ENCODE results near the gene GLG1.
A peak's percentile ranks its signal among the peaks of the same experiment; 100 is the strongest.

GLG1 gene

DNA sequence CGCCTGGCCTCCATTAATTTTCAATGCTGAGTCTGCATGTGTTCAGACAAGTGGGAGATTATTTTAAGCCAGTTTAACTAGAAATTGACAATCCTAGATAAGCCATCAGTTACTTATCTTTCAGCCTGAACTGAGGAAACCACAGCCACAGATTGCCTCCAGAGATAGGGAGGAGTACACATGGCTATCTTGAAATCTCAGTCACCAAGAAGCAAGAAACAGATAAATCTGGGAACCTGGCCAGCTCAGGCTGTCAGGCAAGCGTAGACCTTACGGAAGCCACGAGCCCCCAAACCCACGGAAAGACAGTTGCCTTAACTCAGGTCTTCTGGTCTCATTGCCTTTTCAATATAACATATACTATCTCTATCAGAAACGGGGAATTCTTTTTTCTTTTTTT lies 2.0 kb upstream of the GLG1 start:
- no peak for DNase-seq (ENCODE audit: low read depth in 1 of 2, low spot score in 1 of 2)

DNA sequence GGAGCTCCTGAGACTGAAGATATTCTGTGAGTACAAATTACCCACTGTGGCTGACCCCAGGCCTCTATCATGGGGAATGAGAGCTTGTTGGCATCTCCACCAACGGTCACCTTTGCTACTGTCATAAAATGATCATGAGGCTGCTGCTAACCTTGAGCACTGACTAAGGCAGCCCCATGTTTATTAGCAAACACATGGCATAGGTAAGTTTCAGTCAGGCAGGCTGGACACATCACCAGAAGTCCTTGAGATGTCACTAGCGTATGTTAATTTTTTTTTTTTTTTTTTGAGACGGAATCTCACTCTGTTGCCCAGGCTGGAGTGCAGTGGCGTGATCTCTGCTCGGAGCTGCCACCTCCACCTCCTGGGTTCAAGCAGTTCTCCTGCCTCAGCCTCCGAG lies 1.5 kb upstream of the GLG1 start:
- no peak for DNase-seq (ENCODE audit: low read depth in 1 of 2, low spot score in 1 of 2)

DNA sequence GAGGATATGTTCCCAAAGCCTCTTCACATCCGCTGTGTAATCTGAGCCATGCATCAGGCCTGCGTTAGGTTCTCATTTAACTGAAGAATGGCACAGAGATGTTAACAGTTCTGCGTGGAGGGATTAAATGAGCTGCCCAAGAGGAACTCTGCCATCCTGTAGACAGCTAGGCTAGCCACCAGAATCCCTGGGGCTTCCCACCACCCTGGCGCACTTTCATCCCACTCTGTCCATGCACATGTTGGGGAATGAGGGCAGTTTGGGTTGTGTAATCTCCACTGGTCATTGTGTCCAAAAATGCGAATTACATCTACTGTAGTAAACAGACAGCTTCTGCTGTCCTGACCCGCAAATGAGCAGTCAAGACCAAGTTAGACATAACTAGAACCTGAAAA lies 1.0 kb upstream of the GLG1 start:
- DNase-seq (ENCODE audit: low read depth in 1 of 2, low spot score in 1 of 2): no peak

DNA sequence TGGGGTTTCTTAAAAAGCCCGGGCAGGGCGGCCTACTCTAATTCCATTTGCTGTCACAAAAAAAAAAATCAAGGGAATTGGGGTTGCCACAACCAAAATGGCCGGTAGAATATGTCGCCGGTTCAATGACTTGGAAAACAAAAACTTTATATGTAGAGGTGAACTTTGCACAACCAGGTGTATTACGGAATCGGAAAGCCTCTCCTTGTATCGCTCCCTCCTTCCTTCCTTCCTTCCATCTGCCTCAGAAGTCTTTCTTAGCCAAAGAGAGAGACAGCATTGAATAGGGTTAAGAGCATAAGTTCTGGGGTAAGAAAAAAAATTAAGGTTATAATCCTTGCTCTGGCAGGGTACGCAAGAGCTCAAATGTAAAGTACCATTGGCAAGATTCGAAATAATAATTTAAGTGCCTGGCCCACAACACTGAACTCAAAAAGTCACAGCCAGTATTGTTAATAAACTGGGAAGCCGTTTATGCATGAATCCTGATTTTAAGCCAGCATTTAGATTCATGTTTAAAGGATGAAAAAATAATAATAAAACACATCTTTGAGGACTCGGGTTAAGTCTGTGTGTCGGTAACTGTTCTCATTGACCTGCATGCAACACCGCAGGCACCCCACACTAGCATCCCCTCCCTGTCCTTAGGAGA lies 522 bp upstream of the GLG1 start:
- DNase-seq (ENCODE audit: low read depth in 1 of 2, low spot score in 1 of 2): no peak

DNA sequence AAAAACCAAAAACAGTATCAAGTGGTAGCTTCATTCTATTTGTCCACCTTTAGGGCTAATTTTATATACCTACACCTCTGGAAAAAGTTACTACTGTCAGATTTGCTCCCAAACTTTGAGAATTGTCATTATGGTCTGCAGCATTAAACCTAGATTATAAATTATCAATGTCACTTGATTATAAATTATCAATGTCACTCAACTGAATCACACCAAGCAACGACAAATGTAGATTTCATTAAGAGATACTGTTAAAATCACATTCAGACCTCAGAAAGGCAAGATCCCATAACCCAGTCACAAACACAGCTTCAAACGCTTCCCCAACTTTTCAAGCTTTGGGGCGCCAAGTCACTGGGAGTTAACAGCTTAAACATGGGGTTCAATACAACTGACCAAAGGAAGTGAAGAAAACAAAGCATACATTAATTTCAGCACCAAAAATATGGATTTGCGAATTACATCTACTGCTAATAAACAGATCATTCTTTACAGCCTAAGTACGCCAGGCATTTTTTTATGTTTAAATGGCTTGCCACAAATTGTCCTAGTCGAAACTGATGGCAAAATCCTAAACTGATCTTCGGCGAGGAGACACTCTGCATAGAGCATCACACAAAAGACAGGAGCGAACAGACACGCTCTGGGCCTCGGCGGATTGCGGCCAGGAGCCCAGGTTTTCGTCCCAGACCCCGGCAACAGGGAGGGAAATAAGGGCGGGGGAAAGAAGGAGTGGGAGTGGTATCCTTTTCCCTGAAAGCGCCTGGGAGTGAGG lies 981 bp downstream of the GLG1 start:
- DNase-seq (ENCODE audit: low read depth in 1 of 2, low spot score in 1 of 2): no peak

DNA sequence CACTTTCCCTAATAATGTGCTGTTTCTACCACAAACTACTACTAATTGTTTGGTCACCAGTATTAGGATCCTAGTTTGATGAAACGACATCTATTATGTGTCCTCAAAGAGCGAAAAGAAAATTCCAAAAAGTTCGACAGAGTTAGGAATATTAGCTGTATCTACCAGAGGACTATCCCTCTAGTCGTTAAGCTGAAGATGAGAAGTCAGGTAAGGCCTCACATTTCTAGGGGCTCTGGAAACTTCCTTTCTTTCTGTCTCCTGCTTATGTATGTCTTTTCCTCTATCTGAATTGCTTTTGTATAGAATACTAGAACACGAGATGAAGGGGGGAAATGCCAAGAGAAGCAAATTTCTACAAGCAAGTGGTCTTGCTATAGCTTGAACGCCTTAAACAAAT lies 1.6 kb downstream of the GLG1 start:
- no peak for DNase-seq (ENCODE audit: low read depth in 1 of 2, low spot score in 1 of 2)

DNA sequence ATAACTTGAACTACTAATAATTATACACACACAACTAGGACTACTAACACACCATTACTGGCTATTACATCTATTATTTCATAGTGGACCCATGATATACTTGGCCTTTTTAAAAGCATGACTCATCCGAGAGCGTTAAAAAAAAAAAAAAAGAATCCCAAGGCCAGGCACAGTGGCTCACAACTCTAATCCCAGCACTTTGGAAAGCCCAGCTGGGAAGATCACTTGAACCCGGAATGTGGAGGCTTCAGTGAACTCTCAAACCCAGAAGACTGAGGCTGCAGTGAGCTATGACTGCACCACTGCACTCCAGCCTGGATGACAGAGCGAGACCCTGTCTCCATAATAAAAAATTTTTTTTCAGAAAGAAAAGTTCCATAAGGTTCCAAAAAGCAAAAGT lies 3.1 kb downstream of the GLG1 start:
- DNase-seq (ENCODE audit: low read depth in 1 of 2, low spot score in 1 of 2): no peak

DNA sequence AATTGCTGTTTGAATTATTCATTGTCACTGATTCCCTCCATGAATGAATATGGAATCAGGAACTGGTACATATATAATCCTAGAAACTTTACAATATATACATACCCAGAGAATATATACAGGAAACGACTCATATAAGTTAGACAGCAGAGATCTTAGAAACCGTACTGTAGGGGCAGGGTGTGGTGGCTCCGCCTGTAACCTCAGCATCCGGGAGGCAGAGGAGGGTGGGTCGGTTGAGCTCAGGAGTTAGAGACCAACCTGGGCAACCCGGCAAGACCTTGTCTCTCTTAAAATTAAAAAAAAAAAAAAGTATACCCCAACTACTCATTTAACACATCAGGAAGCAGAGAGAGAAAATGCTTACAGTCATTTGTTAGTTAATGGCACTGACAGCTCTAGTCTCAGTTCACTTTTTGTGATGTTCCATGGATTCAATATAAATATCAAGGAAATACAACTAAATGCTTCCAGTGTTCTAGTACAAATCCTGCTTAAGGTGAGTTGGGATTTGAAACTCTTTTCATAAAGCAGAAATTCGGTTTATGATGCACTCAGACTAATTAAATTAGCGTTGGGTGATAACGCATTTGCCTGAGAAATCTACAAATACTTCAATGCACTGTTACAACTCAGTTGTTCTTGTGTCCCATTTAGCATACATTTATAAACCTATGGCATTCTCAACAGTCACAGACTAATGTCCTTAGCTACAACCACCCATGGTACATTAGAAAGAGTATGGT lies 5.6 kb downstream of the GLG1 start:
- peak in 1 of 2 donors; percentile 41 for DNase-seq (ENCODE audit: low read depth in 1 of 2, low spot score in 1 of 2)

DNA sequence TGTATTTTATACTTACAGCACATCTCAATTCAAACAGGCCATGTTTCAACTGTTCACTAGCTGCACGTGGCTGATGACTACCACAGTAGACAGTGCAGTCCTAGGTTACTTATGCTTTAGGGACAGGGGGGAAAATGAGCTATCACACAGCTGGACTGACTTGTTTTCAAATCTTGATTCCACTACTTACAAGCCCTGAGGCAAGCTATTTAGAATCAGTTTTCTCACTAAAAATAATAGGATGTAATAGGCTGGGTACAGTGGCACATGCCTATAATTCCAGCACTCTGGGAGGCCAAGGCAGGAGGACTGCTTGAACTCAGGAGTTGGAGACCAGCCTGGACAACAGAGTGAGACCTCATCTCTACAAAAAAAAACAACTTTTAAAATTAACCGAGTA lies 10.3 kb downstream of the GLG1 start:
- DNase-seq (ENCODE audit: low read depth in 1 of 2, low spot score in 1 of 2): no peak

DNA sequence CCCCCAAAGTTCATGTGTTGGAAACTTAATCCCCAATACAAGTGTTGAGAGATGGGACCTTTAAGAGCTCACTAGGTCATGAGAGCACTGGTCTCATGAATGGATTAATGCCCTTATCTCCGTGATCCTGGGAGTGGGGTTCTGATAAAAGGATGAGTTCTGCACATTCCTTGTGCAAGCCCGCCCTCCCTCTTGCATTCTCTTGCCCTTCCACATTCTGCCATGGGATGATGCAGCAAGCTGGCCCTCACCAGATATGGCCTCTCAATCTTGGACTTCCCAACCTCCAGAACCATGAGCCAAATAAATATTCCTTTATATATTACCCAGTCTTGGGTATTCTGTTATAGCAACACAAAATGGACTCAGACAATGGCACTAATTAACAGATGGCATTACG lies 14.1 kb downstream of the GLG1 start:
- no peak for DNase-seq (ENCODE audit: low read depth in 1 of 2, low spot score in 1 of 2)

DNA sequence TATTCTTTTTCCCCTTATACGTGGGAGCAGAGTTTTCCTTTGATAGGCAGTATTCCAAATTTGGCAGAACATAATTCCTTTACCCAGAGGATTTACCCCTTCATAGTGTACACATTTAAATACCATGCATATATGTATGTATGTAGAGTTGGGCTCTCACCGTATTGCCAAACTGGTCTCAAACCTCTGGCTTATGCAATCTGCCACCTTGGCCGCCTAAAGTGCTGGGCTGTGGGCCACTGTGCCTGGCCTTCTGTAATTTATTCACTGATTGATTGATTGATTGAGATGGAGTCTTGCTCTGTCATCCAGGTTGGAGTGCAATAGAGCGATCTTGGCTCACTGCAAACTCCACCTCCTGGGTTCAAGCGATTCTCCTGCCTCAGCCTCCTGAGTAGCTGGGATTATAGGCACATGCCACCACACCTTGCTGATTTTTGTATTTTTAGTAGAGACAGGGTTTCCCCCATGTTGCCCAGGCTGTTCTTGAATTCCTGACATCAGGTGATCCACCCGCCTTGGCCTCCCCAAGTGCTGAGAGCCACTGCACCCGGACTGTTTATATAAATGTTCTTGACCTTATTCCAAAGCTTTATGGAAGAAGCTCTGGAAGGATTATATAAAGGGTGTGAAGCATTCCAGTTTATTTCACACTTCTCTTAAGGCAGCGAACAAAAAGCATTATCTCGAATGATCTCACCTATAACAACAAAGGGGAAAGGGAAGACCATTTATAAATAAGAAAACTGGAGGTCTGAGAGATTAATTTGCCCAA lies 14.9 kb downstream of the GLG1 start:
- no peak for DNase-seq (ENCODE audit: low read depth in 1 of 2, low spot score in 1 of 2)

DNA sequence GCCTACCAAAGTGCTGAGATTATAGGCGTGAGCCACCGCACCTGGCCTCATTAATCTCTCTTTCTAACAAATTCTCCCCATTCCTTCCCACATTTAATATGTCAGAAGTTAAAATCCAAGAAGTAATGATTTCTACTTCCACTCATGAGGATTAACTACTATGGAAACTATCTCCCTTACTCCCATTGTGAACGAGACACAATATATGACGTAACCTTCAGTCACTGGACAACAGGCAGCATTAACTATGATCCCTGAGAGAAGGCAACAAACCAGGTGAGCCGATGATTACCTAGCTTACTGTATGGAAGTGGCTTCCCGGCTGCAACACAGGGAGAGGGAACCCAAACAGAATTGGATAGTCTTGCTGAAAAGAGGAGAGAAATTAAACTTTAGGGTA lies 20.0 kb downstream of the GLG1 start:
- DNase-seq (ENCODE audit: low read depth in 1 of 2, low spot score in 1 of 2): no peak

DNA sequence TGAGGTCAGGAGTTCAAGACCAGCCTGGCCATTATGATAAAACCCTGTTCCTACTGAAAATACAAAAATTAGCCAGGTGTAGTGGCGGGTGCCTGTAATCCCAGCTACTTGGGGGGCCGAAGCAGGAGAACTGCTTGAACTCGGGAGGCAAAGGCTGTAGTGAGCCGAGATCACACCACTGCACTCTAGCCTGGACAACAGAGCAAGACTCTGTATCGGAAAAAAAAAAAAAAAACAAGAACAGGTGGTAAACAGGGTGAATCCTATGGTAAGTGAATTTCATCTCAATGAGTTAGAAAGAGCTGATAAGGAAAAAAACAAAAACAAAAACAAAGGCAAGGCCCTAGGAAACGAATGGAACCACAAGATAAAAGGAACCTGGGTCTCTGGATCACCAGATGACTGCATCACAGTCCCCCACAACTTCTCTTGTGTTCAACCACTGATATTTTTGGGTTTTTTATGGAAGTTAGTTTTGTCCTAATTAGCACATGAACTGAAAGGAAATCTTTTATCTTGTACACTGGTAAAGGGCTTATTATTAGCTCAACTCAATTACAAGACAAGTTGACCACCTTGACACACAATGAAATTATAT lies 21.0 kb downstream of the GLG1 start:
- no peak for DNase-seq (ENCODE audit: low read depth in 1 of 2, low spot score in 1 of 2)

DNA sequence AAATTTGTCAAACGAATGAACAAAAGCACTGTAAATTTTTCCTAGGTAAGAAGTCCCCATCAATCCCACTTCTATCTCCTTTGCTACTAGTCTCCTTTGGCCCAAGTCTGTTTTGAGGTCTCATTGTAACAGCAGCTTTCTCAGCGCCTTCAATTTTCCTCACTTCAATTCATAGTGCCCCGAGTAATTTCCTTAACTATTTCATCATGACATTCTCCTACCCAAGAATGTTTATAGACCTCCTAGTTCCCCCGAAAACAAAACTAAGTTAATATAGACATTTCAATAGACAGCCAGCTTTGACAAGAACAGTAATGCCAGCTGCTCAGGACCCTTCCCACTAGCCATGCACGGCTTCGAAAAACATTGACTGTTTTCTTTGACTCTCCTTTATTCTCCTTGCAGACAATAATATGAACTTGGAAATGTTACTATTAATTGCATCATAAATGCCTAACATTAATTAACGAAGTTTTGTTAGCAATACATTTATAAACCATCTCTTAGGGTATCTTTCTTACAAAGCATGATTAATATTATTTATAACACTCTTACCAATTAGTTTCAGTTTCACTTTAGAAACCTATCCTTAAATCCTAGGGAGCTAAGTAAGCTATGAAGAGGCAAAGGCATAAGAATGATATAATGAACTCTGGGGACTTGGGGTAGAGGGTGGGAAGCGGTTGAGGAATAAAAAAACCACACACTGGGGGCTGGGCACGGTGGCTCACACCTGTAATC lies 22.8 kb downstream of the GLG1 start:
- no peak for DNase-seq (ENCODE audit: low read depth in 1 of 2, low spot score in 1 of 2)

DNA sequence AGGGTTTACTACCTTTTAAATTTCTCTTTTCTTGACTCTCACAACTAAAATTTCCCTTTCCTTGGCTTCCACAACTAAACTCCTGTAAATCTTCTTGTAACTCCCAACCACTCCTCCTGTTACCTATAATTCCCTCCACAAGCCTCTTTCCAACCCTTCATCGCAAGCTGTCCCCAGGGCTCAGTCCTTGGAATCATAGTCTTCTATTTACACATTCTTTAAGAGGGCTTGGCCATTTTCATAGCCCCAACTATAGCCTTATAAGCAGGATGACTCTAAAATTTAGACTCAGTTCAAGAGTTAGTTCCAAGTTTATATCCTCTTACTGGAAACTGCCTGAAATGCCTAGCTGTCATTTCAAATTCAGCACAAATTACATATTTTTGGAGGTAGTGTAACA lies 23.9 kb downstream of the GLG1 start:
- DNase-seq (ENCODE audit: low read depth in 1 of 2, low spot score in 1 of 2): no peak

DNA sequence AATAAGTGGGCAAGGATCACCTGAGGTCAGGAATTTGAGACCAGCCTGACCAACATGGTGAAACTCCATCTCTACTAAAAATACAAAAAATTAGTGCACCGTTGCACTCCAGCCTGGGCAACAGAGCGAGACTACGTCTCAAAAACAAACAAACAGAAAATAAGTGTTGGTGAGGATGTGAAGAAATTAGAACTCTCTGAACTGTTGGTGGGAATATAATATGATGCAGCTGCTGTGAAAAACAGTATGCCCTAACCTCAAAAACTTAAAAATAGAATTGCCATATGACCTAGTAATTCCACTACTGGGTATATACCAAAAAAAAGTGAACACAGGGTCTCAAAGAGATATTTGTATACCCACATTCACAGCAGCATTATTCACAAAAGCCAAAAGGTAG lies 26.1 kb downstream of the GLG1 start:
- DNase-seq (ENCODE audit: low read depth in 1 of 2, low spot score in 1 of 2): no peak

DNA sequence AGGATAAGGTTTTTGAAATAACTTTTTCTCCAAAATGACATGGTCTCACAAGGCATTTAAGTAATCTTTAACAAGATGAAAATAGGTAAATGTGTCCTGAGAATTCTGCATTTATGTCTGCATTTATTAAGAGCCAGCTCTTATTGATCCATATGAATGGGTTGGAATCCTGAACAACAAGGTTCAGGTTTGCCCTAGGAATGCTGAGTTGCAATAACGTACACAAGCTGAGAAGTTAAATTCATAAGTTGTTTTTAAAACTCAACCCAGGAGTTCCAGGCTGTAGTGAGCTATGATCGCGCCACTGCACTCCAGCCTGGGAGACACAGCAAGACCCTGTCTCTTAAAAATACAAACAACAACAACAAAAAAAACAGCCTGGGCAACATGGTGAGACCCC lies 28.1 kb downstream of the GLG1 start:
- DNase-seq (ENCODE audit: low read depth in 1 of 2, low spot score in 1 of 2): no peak

DNA sequence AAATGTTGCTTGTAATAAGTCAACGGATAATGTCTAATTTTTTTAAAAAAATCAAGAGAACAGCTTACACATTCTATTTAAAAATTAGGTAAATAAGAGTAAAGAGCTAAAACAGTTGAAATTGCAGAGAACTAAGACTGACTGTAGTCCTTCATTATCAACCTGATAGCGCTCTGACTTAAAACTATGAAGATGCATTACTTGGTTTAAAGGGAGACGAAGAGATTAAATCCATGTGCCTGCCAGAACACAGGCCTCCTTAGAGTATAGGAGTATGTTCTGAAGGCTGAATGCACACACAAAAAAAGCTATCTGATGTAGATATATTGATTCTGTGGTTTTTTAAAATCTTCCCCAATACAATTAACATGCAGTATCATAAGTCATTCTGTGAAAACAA lies 28.5 kb downstream of the GLG1 start:
- no peak for DNase-seq (ENCODE audit: low read depth in 1 of 2, low spot score in 1 of 2)

DNA sequence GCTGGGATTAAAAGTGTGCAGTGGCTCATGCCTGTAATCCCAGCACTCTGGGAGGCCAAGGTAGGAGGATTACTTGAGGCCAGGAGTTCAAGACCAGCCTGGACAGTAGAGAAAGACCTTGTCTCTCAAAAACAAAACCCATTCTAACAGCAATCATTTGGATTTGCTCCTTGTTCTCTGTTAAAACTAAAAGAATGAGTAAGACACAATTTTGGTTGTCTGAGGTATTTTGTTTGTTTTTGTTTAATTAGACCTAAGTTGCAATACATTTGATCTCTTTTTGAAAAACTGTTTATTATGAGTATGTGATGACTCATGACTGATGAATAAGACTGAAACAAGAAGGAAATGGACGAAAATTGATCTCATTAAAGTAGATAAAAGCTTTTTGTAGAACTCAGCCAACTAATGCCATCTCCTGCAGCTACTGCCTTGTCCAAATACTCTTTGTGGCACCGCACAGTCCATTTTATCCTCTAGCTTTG lies 29.0 kb downstream of the GLG1 start:
- no peak for DNase-seq (ENCODE audit: low read depth in 1 of 2, low spot score in 1 of 2)
